ENCODE data around the gene CCNJL.
"Not testable (repeated sequence)": the region's sequence is repeated elsewhere in the genome, so short reads cannot be mapped to it uniquely, and the experiment has no call there.

GRCh38 chr5:160249570-160249969 lies 62.8 kb downstream of the CCNJL start:
- not testable (repeated sequence) for TF ChIP-seq CTCF (IDR thresholded peaks at IDR 0.05; ENCODE audit: low read depth, low read length, missing input control); REST (IDR thresholded peaks at IDR 0.05); EGR1 (IDR thresholded peaks at IDR 0.05; ENCODE audit: low read depth in 2 of 2); ZBTB33 (IDR thresholded peaks at IDR 0.05); GABPA (IDR thresholded peaks at IDR 0.05 in 1 of 2, conservative IDR thresholded peaks at IDR 0.05 in 1 of 2); TAF1 (conservative IDR thresholded peaks at IDR 0.05); RAD21 (IDR thresholded peaks at IDR 0.05); JUND (IDR thresholded peaks at IDR 0.05); HNF4A (conservative IDR thresholded peaks at IDR 0.05); YY1 (IDR thresholded peaks at IDR 0.05); ATF3 (IDR thresholded peaks at IDR 0.05); RXRA (IDR thresholded peaks at IDR 0.05)

Data from liver (tissue), 3 donors.